GM23338 (cell line): ENCODE results near the gene HRAS. TPM values are rescaled to one million over a fixed set of nuclear protein-coding genes. Genes with fewer than 3 reads are reported as not detected.

Source experiments
- ATAC-seq: fragments of 200-7000 bp; cut with Tn5 transposase; 3 replicates; pipeline ENCODE4 v1.9.1; 2020
- DNase-seq: peaks from one replicate; pipeline ENCODE4 v3.0.0-alpha.2; 2015; ENCODE audit warnings: low spot score
- H2AFZ ChIP-seq: fragments of 200-600 bp; sonication (generic); 2 replicates; pipeline ENCODE4 v1.8.0; 2016; ENCODE audit warnings: antibody characterized with exemption, mild to moderate bottlenecking, moderate library complexity
- H3F3A ChIP-seq: fragments of 200-600 bp; sonication (generic); replicated peaks from 2 replicates; pipeline ENCODE4 v1.8.0; 2017; ENCODE audit warnings: antibody characterized with exemption, mixed run types, low read depth
- H3K27ac ChIP-seq: fragments of 200-600 bp; sonication (generic); 2 replicates; pipeline ENCODE4 v1.6.1; 2016; ENCODE audit warnings: low read depth
- H3K27me3 ChIP-seq: fragments of 200-600 bp; sonication (generic); 2 replicates; pipeline ENCODE4 v1.8.0; 2016; ENCODE audit warnings: mild to moderate bottlenecking, mixed run types, moderate library complexity; ENCODE audit not compliant: insufficient read depth
- H3K36me3 ChIP-seq: fragments of 200-600 bp; sonication (generic); 2 replicates; pipeline ENCODE4 v1.8.0; 2016; ENCODE audit warnings: mild to moderate bottlenecking; ENCODE audit not compliant: insufficient read depth
- H3K4me1 ChIP-seq: fragments of 200-600 bp; sonication (generic); 2 replicates; pipeline ENCODE4 v1.8.0; 2016; ENCODE audit warnings: mild to moderate bottlenecking, moderate library complexity; ENCODE audit not compliant: insufficient read depth
- H3K4me2 ChIP-seq: fragments of 200-600 bp; sonication (generic); 2 replicates; pipeline ENCODE4 v1.7.1; 2017; ENCODE audit warnings: mixed run types
- H3K4me3 ChIP-seq: fragments of 200-600 bp; sonication (generic); 2 replicates; pipeline ENCODE4 v1.6.1; 2016; ENCODE audit warnings: mixed run types
- H3K79me2 ChIP-seq: fragments of 200-600 bp; sonication (generic); replicated peaks from 2 replicates; pipeline ENCODE4 v1.8.0; 2017; ENCODE audit warnings: mild to moderate bottlenecking; ENCODE audit not compliant: insufficient read depth
- H3K9me2 ChIP-seq: fragments of 200-600 bp; sonication (generic); 2 replicates; pipeline ENCODE4 v1.8.0; 2017; ENCODE audit not compliant: insufficient read depth
- H4K20me1 ChIP-seq: fragments of 200-600 bp; sonication (generic); replicated peaks from 2 replicates; pipeline ENCODE4 v1.8.0; 2017; ENCODE audit warnings: mild to moderate bottlenecking; ENCODE audit not compliant: insufficient read depth
- H3K27ac Mint-ChIP-seq: 2 replicates; pipeline ENCODE4 v1.8.0; 2020; ENCODE audit warnings: inconsistent platforms, mild to moderate bottlenecking, moderate library complexity, mixed read lengths
- H3K27me3 Mint-ChIP-seq: 3 replicates; pipeline ENCODE4 v1.8.0; 2022; ENCODE audit warnings: low read depth, mild to moderate bottlenecking, moderate library complexity, mixed read lengths, inconsistent platforms; ENCODE audit not compliant: insufficient read depth, poor library complexity
- H3K36me3 Mint-ChIP-seq: 3 replicates; pipeline ENCODE4 v1.8.0; 2021; ENCODE audit warnings: low read depth, mild to moderate bottlenecking, inconsistent platforms, moderate library complexity, mixed read lengths
- H3K4me1 Mint-ChIP-seq: 3 replicates; pipeline ENCODE4 v1.8.0; 2020; ENCODE audit warnings: mild to moderate bottlenecking, inconsistent platforms, mixed read lengths
- H3K4me3 Mint-ChIP-seq: 3 replicates; pipeline ENCODE4 v1.8.0; 2021; ENCODE audit warnings: moderate library complexity, mild to moderate bottlenecking, inconsistent platforms, mixed read lengths
- H3K9me3 Mint-ChIP-seq: 3 replicates; pipeline ENCODE4 v1.8.0; 2020; ENCODE audit warnings: moderate library complexity, mild to moderate bottlenecking, inconsistent platforms, mixed read lengths
- CREB1 ChIP-seq: fragments of 250-450 bp; sonication (Bioruptor Pico); IDR thresholded peaks from 2 replicates; pipeline ENCODE4 v1.5.0; 2020; ENCODE audit warnings: low read depth, mild to moderate bottlenecking, moderate library complexity
- ETS1 ChIP-seq: IDR thresholded peaks from 2 replicates; pipeline ENCODE4 v1.6.1; 2016; ENCODE audit warnings: antibody characterized with exemption
- EZH2phosphoT487 ChIP-seq: fragments of 200-600 bp; sonication (generic); IDR thresholded peaks from one replicate; pipeline ENCODE4 v1.8.1; 2018; ENCODE audit warnings: antibody characterized with exemption; ENCODE audit not compliant: unreplicated experiment
- POLR2AphosphoS5 ChIP-seq: IDR thresholded peaks from 2 replicates; pipeline ENCODE4 v1.6.1; 2016; ENCODE audit warnings: antibody characterized with exemption, low read depth
- ZNF462 ChIP-seq: fragments of 250-450 bp; sonication (Bioruptor Pico); IDR thresholded peaks from 2 replicates; pipeline ENCODE4 v1.5.0; 2020; ENCODE audit warnings: mild to moderate bottlenecking, moderate library complexity
- polyA plus RNA-seq: library from polyadenylated mRNA; unstranded; fragments of >200 nt; fragmentation: Nextera tagmentation; extraction: Ambion mirVana; gene quantifications from 2 replicates; pipeline ENCODE4 v1.2.1, GENCODE V29; 2016
- total RNA-seq: library from RNA; depleted of rRNA; stranded (reverse); fragments of >200 nt; shearing (Covaris generic); gene quantifications from 2 replicates; pipeline ENCODE4 v1.2.3, GENCODE V29; 2014

Gene HRAS
- total and polyA plus RNA-seq, 2 experiments from 2014 or later = 37.9 to 48.7 TPM

GRCh38 chr11:575996-576768, 40.8 kb upstream of the HRAS start, which contains the start of gene PHRF1:
Gene PHRF1, plus strand, starts transcription at chr11:576470. Its CDS starts 5,043 bp downstream, at chr11:581513.
- peaks cover 2% of the 10 kb centered on the region for H3K36me3 Mint-ChIP-seq
- H3K4me1 Mint-ChIP-seq = peaks cover 30% of the 10 kb centered on the region
- no peak for TF ChIP-seq EZH2phosphoT487
- peak; percentile 27 for TF ChIP-seq CREB1 (CRISPR knock-in tag)
- TF ChIP-seq ETS1 = peak; percentile 54; the same call in 1 of the 2 replicates
- no peak for TF ChIP-seq ZNF462 (CRISPR knock-in tag)
- peak; percentile 58 for TF ChIP-seq POLR2AphosphoS5
- peak within 1 kb of the TSS; percentile 94; the same call in 1 of the 2 replicates for H2AFZ ChIP-seq
- H3K27me3 Mint-ChIP-seq = peaks cover 23% of the 10 kb centered on the region
- DNase-seq (peak; percentile 96), ATAC-seq (peak; percentile 73)
- H3K4me1 ChIP-seq = peaks cover 12% of the 10 kb centered on the region
- no peaks in the 10 kb centered on the region for H3K36me3 ChIP-seq
- peak within 1 kb of the TSS; percentile 90 for H3K4me3 Mint-ChIP-seq
- H3K79me2 ChIP-seq = peaks cover 45% of the 10 kb centered on the region
- H4K20me1 ChIP-seq = peaks cover 32% of the 10 kb centered on the region
- peak within 1 kb of the TSS; percentile 97 for H3K27ac ChIP-seq
- H3K9me2 ChIP-seq = no peaks in the 10 kb centered on the region
- peaks cover 13% of the 10 kb centered on the region; the same call in 1 of the 2 replicates for H3F3A ChIP-seq
- no peaks in the 10 kb centered on the region; the same call in 2 of the 3 replicates for H3K9me3 Mint-ChIP-seq
- H3K27me3 ChIP-seq = peaks cover 22% of the 10 kb centered on the region
- peak within 1 kb of the TSS; percentile 96 for H3K4me3 ChIP-seq
- peak within 1 kb of the TSS; percentile 100 for H3K27ac Mint-ChIP-seq
- H3K4me2 ChIP-seq = peak within 1 kb of the TSS; percentile 99
